AG04450 (cell line): Measurements from ENCODE around the gene LNX2. TPM values are rescaled to one million over a fixed set of nuclear protein-coding genes. Genes with fewer than 3 reads are reported as not detected.

Source experiments
- CTCF ChIA-PET: fragments of 300-600, 350-600 bp; formaldehyde crosslinking; extraction: SDS; loops from one replicate; lab custom pipeline; 2022; ENCODE audit warnings: antibody characterized with exemption, inconsistent platforms; lab: Charles Lee
- POLR2A ChIA-PET: fragments of 350-600 bp; formaldehyde crosslinking; extraction: SDS; loops from one replicate; lab custom pipeline; 2021; ENCODE audit warnings: antibody characterized with exemption, inconsistent platforms; lab: Yijun Ruan, JAX
- DNase-seq: peaks from one replicate; pipeline ENCODE4 v3.0.0-alpha.2; 2011; ENCODE audit warnings: low read depth, low spot score
- H3K27ac ChIP-seq: one replicate; pipeline ENCODE4 v1.5.1; 2012; ENCODE audit warnings: low read depth, low read length, control low read depth
- H3K27me3 ChIP-seq: one replicate; pipeline ENCODE4 v1.6.0; 2012; ENCODE audit warnings: low read length; ENCODE audit not compliant: control insufficient read depth, insufficient read depth
- H3K4me3 ChIP-seq: 2 replicates; pipeline ENCODE4 v1.5.1; 2011; ENCODE audit warnings: mild to moderate bottlenecking, low read depth, low read length, control low read depth
- H3K9me3 ChIP-seq: 2 replicates; pipeline ENCODE4 v1.5.1; 2012; ENCODE audit warnings: low read length; ENCODE audit not compliant: control insufficient read depth, insufficient read depth
- CTCF ChIP-seq: IDR thresholded peaks from 2 replicates; pipeline ENCODE4 v1.5.1; 2011; ENCODE audit warnings: low read depth, low read length, control low read depth, inconsistent platforms
- polyA plus RNA-seq: library from polyadenylated mRNA; depleted of rRNA; stranded (reverse); fragments of >200 nt; gene quantifications from 2 replicates; pipeline ENCODE4 v1.2.3, GENCODE V29; 2011

LNX2 gene
- polyA plus RNA-seq, 1 experiment = 6.9 TPM

GRCh38 chr13:27601803-27602202, 18.5 kb downstream of the LNX2 start:
- Histone ChIP-seq H3K27ac (no peak overlapping the region), H3K9me3 (no peaks in the 10 kb centered on the region), H3K27me3 (no peaks in the 10 kb centered on the region), H3K4me3 (no peak overlapping the region)
- CTCF ChIA-PET = interaction anchor here (0.6 to 2.0 kb wide), 2 partner anchors 19 to 517 kb away, joined by 3 to 9 read pairs; partner anchors contain the start of genes LNX2 and POLR1D
- no peak for TF ChIP-seq CTCF
- no peak for DNase-seq
- POLR2A ChIA-PET = no interaction called here

- CTCF ChIA-PET = interaction anchor here (0.6 to 2.0 kb wide), 2 partner anchors 20 to 517 kb away, joined by 3 to 9 read pairs; partner anchors contain the start of genes LNX2 and POLR1D
- H3K27me3 ChIP-seq = no peaks in the 10 kb centered on the region
These were observed 19.1 kb downstream of the LNX2 start for GRCh38 chr13:27601208-27601607.

GRCh38 chr13:27600711-27601110, 19.6 kb downstream of the LNX2 start:
- Histone ChIP-seq H3K27me3 (no peaks in the 10 kb centered on the region), H3K27ac (no peak overlapping the region), H3K4me3 (no peak overlapping the region), H3K9me3 (no peaks in the 10 kb centered on the region)
- DNase-seq = no peak
- TF ChIP-seq CTCF = no peak
- ChIA-PET POLR2A (no interaction called here), CTCF (interaction anchor here (2.0 kb wide), 1 partner anchor 21 kb away, joined by 9 read pairs; the partner anchor contains the start of genes LNX2 and POLR1D)

More at GRCh38 chr13:27601208-27601607, 19.1 kb downstream of the LNX2 start:
- no peak for DNase-seq
- no peak overlapping the region for H3K27ac ChIP-seq
- POLR2A ChIA-PET = no interaction called here
- H3K4me3 ChIP-seq = no peak overlapping the region
- TF ChIP-seq CTCF = no peak
- no peaks in the 10 kb centered on the region for H3K9me3 ChIP-seq

GRCh38 chr13:27599845-27600553, 20.3 kb downstream of the LNX2 start:
- POLR2A ChIA-PET = no interaction called here
- Histone ChIP-seq H3K27me3 (no peaks in the 10 kb centered on the region), H3K27ac (no peak overlapping the region), H3K4me3 (no peak overlapping the region), H3K9me3 (no peaks in the 10 kb centered on the region)
- CTCF ChIA-PET = no interaction called here
- no peak for DNase-seq
- TF ChIP-seq CTCF = no peak

GRCh38 chr13:27599096-27599495, 21.2 kb downstream of the LNX2 start:
- no peak overlapping the region for H3K27ac ChIP-seq
- no peak for TF ChIP-seq CTCF
- H3K9me3 ChIP-seq = no peaks in the 10 kb centered on the region
- no peaks in the 10 kb centered on the region for H3K27me3 ChIP-seq
- no peak overlapping the region for H3K4me3 ChIP-seq
- DNase-seq = no peak
- POLR2A ChIA-PET = no interaction called here
- CTCF ChIA-PET = interaction anchor here (1.3 to 1.5 kb wide), 3 partner anchors 9 to 228 kb away, joined by 4 to 8 read pairs (median 4); no protein-coding TSS in a partner anchor
